K562 (cell line): ENCODE measurements around the gene NPR2. TPM values are rescaled to one million over a fixed set of nuclear protein-coding genes. Genes with fewer than 3 reads are reported as not detected.

ENCODE experiments used
- CBX1 ChIP-seq: sonication (generic); IDR thresholded peaks from 2 replicates; pipeline ENCODE4 v1.6.1; 2016; ENCODE audit warnings: antibody characterized with exemption, low read depth, mild to moderate bottlenecking
- CHD1 ChIP-seq: fragments of 200-600 bp; sonication (generic); IDR thresholded peaks from one replicate; pipeline ENCODE4 v1.6.1; 2012; ENCODE audit warnings: mild to moderate bottlenecking, moderate library complexity, low read length, inconsistent platforms
- EWSR1 ChIP-seq: fragments of 450-650 bp; IDR thresholded peaks from 2 replicates; pipeline ENCODE4 v1.6.1; 2018; ENCODE audit warnings: borderline replicate concordance, mild to moderate bottlenecking, low read depth, moderate library complexity; ENCODE audit not compliant: partially characterized antibody
- EZH2 ChIP-seq: IDR thresholded peaks from 2 replicates; pipeline ENCODE4 v1.6.1; 2012; ENCODE audit warnings: low read depth, mild to moderate bottlenecking, inconsistent platforms, low read length, borderline replicate concordance
- FOS ChIP-seq: IDR thresholded peaks from 3 replicates; pipeline ENCODE4 v1.6.1; 2011; ENCODE audit not compliant: insufficient read length; ENCODE audit errors: extremely low read depth
- HMGXB4 ChIP-seq: sonication (generic); formaldehyde crosslinking; IDR thresholded peaks from 2 replicates; pipeline ENCODE4 v1.8.1; 2023; ENCODE audit warnings: mild to moderate bottlenecking, missing genetic modification reagents
- KDM4B ChIP-seq, 2 experiments: fragments of 450-650 bp in 1 of 2; sonication (generic) in 1 of 2; IDR thresholded peaks; 2 replicates each; pipeline ENCODE4 v1.6.1; 2016 to 2017; ENCODE audit warnings: borderline replicate concordance in 2 of 2, antibody characterized with exemption in 1 of 2, low read depth in 1 of 2, mild to moderate bottlenecking in 1 of 2
- MED1 ChIP-seq: sonication (generic); formaldehyde crosslinking; IDR thresholded peaks from 2 replicates; pipeline ENCODE4 v1.8.1; 2023; ENCODE audit warnings: missing genetic modification reagents, borderline replicate concordance
- MEF2A ChIP-seq: IDR thresholded peaks from 2 replicates; pipeline ENCODE4 v1.6.1; 2011; ENCODE audit warnings: low read depth, mild to moderate bottlenecking, low read length, moderate library complexity; ENCODE audit not compliant: control insufficient read depth
- MXD1 ChIP-seq: fragments of 250-450 bp; sonication (Bioruptor Pico); IDR thresholded peaks from 2 replicates; pipeline ENCODE4 v1.8.0; 2021; ENCODE audit warnings: borderline replicate concordance, mild to moderate bottlenecking, moderate library complexity; ENCODE audit not compliant: poor library complexity, severe bottlenecking
- NEUROD1 ChIP-seq: fragments of 150-350 bp; IDR thresholded peaks from 2 replicates; pipeline ENCODE4 v1.6.1; 2014; ENCODE audit warnings: borderline replicate concordance, low read length, low read depth; ENCODE audit not compliant: partially characterized antibody
- NONO ChIP-seq, 2 experiments: fragments of 200-400 bp in 1 of 2; fragments of 450-650 bp in 1 of 2; formaldehyde crosslinking in 1 of 2; IDR thresholded peaks; 2 replicates each; pipeline ENCODE4 v1.6.1; 2017; ENCODE audit warnings: low read depth in 2 of 2, mild to moderate bottlenecking in 2 of 2, moderate library complexity in 2 of 2, low read length in 1 of 2
- PTTG1 ChIP-seq: fragments of 450-650 bp; IDR thresholded peaks from 2 replicates; pipeline ENCODE4 v1.6.1; 2016; ENCODE audit warnings: low read depth, mild to moderate bottlenecking, missing genetic modification characterization, missing compliant biosample characterization
- SMAD4 ChIP-seq: fragments of 250-450 bp; sonication (Bioruptor Pico); conservative IDR thresholded peaks from 2 replicates; pipeline ENCODE4 v1.8.0; 2021; ENCODE audit warnings: inconsistent platforms, mild to moderate bottlenecking, moderate library complexity
- SP1 ChIP-seq: sonication (generic); formaldehyde crosslinking; IDR thresholded peaks from 2 replicates; pipeline ENCODE4 v1.8.1; 2022; ENCODE audit warnings: mild to moderate bottlenecking, missing genetic modification reagents
- SP2 ChIP-seq: IDR thresholded peaks from 2 replicates; pipeline ENCODE4 v1.6.1; 2011; ENCODE audit warnings: mild to moderate bottlenecking, low read depth, low read length, moderate library complexity; ENCODE audit not compliant: poor library complexity, severe bottlenecking; ENCODE audit errors: extremely low read depth
- TFE3 ChIP-seq: fragments of 450-650 bp; formaldehyde crosslinking; IDR thresholded peaks from 2 replicates; pipeline ENCODE4 v1.4.0; 2020; ENCODE audit warnings: mild to moderate bottlenecking, mixed read lengths
- THRB ChIP-seq: fragments of 450-650 bp; formaldehyde crosslinking; conservative IDR thresholded peaks from 2 replicates; pipeline ENCODE4 v1.4.0; 2022; ENCODE audit warnings: mild to moderate bottlenecking, missing genetic modification characterization
- U2AF2 ChIP-seq: fragments of 200-400 bp; formaldehyde crosslinking; optimal IDR thresholded peaks from 2 replicates; pipeline ENCODE3; 2017; ENCODE audit warnings: low read depth, mild to moderate bottlenecking, low read length
- ZKSCAN8 ChIP-seq: fragments of 200-800 bp; sonication (Bioruptor generic); IDR thresholded peaks from 2 replicates; pipeline ENCODE4 v1.6.1; 2016; ENCODE audit warnings: missing genetic modification characterization, missing compliant biosample characterization
- ZNF140 ChIP-seq: fragments of 250-450 bp; sonication (Bioruptor Pico); IDR thresholded peaks from 2 replicates; pipeline ENCODE4 v1.8.0; 2021; ENCODE audit warnings: moderate library complexity, mild to moderate bottlenecking, inconsistent platforms
- polyA plus RNA-seq, 8 experiments: library from polyadenylated mRNA; depleted of rRNA in 4 of 8; stranded (reverse) in 5 of 8; unstranded in 3 of 8; fragments of >200 nt; fragmentation: Nextera tagmentation in 2 of 8; fragmentation: Illumina TruSeq in 1 of 8; extraction: Ambion mirVana in 2 of 8; extraction: Trizol in 1 of 8; gene quantifications; 2 replicates each; pipeline versions ENCODE4 v1.2.1 to v1.2.3, GENCODE V29; 2011 to 2014; ENCODE audit warnings: inconsistent platforms in 1 of 8, missing spikeins in 1 of 8
- total RNA-seq, 7 experiments: library from RNA; depleted of rRNA in 6 of 7; stranded (reverse); fragments of >200 nt in 6 of 7; fragmentation: Illumina TruSeq in 2 of 7; extraction: Trizol in 2 of 7; gene quantifications; 2 replicates each; pipeline versions ENCODE4 v1.2.1 to v1.2.3, GENCODE V29; 2011 to 2021; ENCODE audit warnings: low replicate concordance in 1 of 7

NPR2 gene
- total and polyA plus RNA-seq, 9 of the 15 experiments (the other 6 are each of a cell fraction or from before 2014, with no cell fraction given), result 2.4 to 12.9 (median 6.0) TPM

- no peak for TF ChIP-seq EWSR1
- no peak for TF ChIP-seq HMGXB4 (CRISPR knock-in tag)
- peak; percentile 41 for TF ChIP-seq SP2
- no peak for TF ChIP-seq SMAD4 (CRISPR knock-in tag)
- TF ChIP-seq SP1 (CRISPR knock-in tag), result no peak
- TF ChIP-seq KDM4B (IDR thresholded peaks at IDR 0.05; ENCODE audit: borderline replicate concordance in 2 of 2, low read depth in 1 of 2), result no peak
- TF ChIP-seq NEUROD1, result no peak
- TF ChIP-seq FOS, result peak; percentile 13
- TF ChIP-seq U2AF2, result no peak
- no peak for TF ChIP-seq MED1
- no peak for TF ChIP-seq EZH2
- no peak for TF ChIP-seq THRB (CRISPR knock-in tag)
- no peak for TF ChIP-seq ZNF140
- no peak for TF ChIP-seq CBX1
- no peak for TF ChIP-seq PTTG1 (tag)
- TF ChIP-seq NONO (IDR thresholded peaks at IDR 0.05; ENCODE audit: low read depth in 2 of 2, low read length in 1 of 2), result no peak
- TF ChIP-seq MXD1, result no peak
- no peak for TF ChIP-seq CHD1
- no peak for TF ChIP-seq ZKSCAN8
- TF ChIP-seq TFE3 (CRISPR knock-in tag), result no peak
- TF ChIP-seq MEF2A, result no peak
Measured at GRCh38 chr9:35829084-35829763, 37.8 kb downstream of the NPR2 start, which contains the start of gene TMEM8B (continued).
